GM10248 (cell line): Measurements from ENCODE around the gene MICU2.

Experiments
- CTCF ChIA-PET: fragments of 300-600 bp; sonication (Branson Sonifier 250); formaldehyde crosslinking; extraction: SDS; loops from one replicate; lab custom pipeline; 2021; ENCODE audit warnings: antibody characterized with exemption; lab: Yijun Ruan, JAX
- POLR2A ChIA-PET: fragments of 350-650 bp; sonication (Branson Sonifier 250); formaldehyde crosslinking; extraction: SDS; loops from one replicate; lab custom pipeline; 2020; ENCODE audit warnings: antibody characterized with exemption; lab: Yijun Ruan, JAX
- DNase-seq: peaks from one replicate; pipeline ENCODE4 v3.0.0; 2012; ENCODE audit errors: extremely low spot score
- TF ChIP-seq, protein P1 (sequence below): IDR thresholded peaks from 2 replicates; pipeline ENCODE4 v1.5.1; 2012; ENCODE audit warnings: mild to moderate bottlenecking, low read depth; ENCODE audit errors: extremely low read depth, missing control alignments, control extremely low read depth

MICU2 gene, protein sequence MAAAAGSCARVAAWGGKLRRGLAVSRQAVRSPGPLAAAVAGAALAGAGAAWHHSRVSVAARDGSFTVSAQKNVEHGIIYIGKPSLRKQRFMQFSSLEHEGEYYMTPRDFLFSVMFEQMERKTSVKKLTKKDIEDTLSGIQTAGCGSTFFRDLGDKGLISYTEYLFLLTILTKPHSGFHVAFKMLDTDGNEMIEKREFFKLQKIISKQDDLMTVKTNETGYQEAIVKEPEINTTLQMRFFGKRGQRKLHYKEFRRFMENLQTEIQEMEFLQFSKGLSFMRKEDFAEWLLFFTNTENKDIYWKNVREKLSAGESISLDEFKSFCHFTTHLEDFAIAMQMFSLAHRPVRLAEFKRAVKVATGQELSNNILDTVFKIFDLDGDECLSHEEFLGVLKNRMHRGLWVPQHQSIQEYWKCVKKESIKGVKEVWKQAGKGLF

GRCh38 chr13:21603531-21604448 is at the start of gene MICU2:
Gene MICU2 (minus strand): TSS chr13:21604170. CDS start chr13:21604148, 22 bp downstream.
- ChIA-PET CTCF (interaction anchor here (1.0 to 1.6 kb wide), 4 partner anchors 9 to 1192 kb away, joined by 3 to 6 read pairs (median 4); no protein-coding TSS in a partner anchor), POLR2A (interaction anchor here (0.5 to 1.0 kb wide), 3 partner anchors 9 to 1078 kb away, joined by 3 to 4 read pairs (median 3); partner anchors contain the start of genes CRYL1 and ZDHHC20)
- peak; percentile 95 for DNase-seq
- TF ChIP-seq, protein P1, sequence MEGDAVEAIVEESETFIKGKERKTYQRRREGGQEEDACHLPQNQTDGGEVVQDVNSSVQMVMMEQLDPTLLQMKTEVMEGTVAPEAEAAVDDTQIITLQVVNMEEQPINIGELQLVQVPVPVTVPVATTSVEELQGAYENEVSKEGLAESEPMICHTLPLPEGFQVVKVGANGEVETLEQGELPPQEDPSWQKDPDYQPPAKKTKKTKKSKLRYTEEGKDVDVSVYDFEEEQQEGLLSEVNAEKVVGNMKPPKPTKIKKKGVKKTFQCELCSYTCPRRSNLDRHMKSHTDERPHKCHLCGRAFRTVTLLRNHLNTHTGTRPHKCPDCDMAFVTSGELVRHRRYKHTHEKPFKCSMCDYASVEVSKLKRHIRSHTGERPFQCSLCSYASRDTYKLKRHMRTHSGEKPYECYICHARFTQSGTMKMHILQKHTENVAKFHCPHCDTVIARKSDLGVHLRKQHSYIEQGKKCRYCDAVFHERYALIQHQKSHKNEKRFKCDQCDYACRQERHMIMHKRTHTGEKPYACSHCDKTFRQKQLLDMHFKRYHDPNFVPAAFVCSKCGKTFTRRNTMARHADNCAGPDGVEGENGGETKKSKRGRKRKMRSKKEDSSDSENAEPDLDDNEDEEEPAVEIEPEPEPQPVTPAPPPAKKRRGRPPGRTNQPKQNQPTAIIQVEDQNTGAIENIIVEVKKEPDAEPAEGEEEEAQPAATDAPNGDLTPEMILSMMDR, result peak; percentile 17

DNA sequence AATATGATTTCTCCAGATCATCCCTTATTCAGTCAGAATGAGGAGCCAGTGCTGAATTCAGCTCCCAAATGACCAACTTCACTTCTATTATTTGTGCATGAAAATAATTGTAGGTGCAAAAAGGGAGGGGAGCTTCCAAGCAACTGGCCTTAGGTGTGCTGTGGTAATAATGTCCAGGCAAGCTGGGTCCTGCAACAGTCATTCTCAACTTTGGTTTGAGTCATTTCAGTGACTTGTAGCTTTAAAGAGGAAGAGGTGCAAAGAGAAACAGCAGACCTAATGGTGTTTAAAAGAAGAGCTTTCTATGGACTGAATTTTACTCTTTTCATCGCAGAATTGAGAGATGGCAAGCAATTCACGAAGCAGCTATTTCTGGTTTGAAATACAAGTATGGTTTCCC is 37.7 kb upstream of the MICU2 start:
- POLR2A ChIA-PET, result no interaction called here
- DNase-seq, result no peak
- TF ChIP-seq, protein P1, result no peak
- CTCF ChIA-PET, result interaction anchor here (0.9 to 5.3 kb wide), 4 partner anchors 9 to 362 kb away, joined by 3 to 27 read pairs (median 4); partner anchors contain the start of gene FGF9

- ChIA-PET POLR2A (no interaction called here), CTCF (interaction anchor here (1.2 to 5.3 kb wide), 7 partner anchors 15 to 1157 kb away, joined by 3 to 40 read pairs (median 6); partner anchors contain the start of genes FGF9 and MICU2)
- TF ChIP-seq, protein P1, result no peak
- no peak for DNase-seq
These were observed 35.6 kb upstream of the MICU2 start for GRCh38 chr13:21639561-21639960.

GRCh38 chr13:21638319-21639282 is 34.6 kb upstream of the MICU2 start:
- ChIA-PET POLR2A (no interaction called here), CTCF (interaction anchor here (0.7 to 5.3 kb wide), 36 partner anchors 8 to 1451 kb away, joined by 3 to 40 read pairs (median 5); partner anchors contain the start of genes FGF9 and MICU2)
- TF ChIP-seq, protein P1, result peak; percentile 59
- peak; percentile 50 for DNase-seq

GRCh38 chr13:21637296-21637695 is 33.3 kb upstream of the MICU2 start:
- ChIA-PET CTCF (interaction anchor here (1.0 to 5.3 kb wide), 19 partner anchors 9 to 1165 kb away, joined by 3 to 40 read pairs (median 6); partner anchors contain the start of genes FGF9 and MICU2), POLR2A (no interaction called here)
- TF ChIP-seq, protein P1, result no peak
- DNase-seq, result peak; percentile 28
